Adrenal gland (tissue), 12 donors: ENCODE results near the gene CACTIN. TPM values are rescaled to one million over a fixed set of nuclear protein-coding genes. Genes with fewer than 3 reads are reported as not detected.

Source experiments
- DNase-seq, 7 donors: peaks; one replicate each; pipeline ENCODE4 v3.0.0-alpha.2; 2019 to 2020
- H3K27ac ChIP-seq, 5 donors: fragments of 200-600 bp; sonication (generic) in 4 of 5; 1 replicate in 3 of 5; 2 replicates in 2 of 5; pipeline versions ENCODE4 v1.5.1 to v1.8.0; 2016 to 2020; ENCODE audit warnings: mild to moderate bottlenecking in 1 of 5
- H3K27me3 ChIP-seq: fragments of 200-600 bp; 2 replicates; pipeline ENCODE4 v1.8.0; 2021
- H3K36me3 ChIP-seq, 2 donors: fragments of 200-600 bp; replicated peaks in 1 of 2; 1 replicate in 1 of 2; 2 replicates in 1 of 2; pipeline versions ENCODE4 v1.5.1 to v1.8.0; 2018 to 2022
- H3K4me1 ChIP-seq, 2 donors: fragments of 200-600 bp; replicated peaks in 1 of 2; 1 replicate in 1 of 2; 2 replicates in 1 of 2; pipeline versions ENCODE4 v1.5.1 to v1.8.0; 2018 to 2021
- H3K4me3 ChIP-seq, 4 donors: fragments of 200-600 bp; sonication (generic) in 3 of 4; one replicate each; pipeline ENCODE4 v1.5.1; 2016 to 2018
- H3K9me3 ChIP-seq, 3 donors: fragments of 200-600 bp; sonication (generic) in 1 of 3; replicated peaks in 1 of 3; 1 replicate in 2 of 3; 2 replicates in 1 of 3; pipeline versions ENCODE4 v1.5.1 to v1.8.0; 2016 to 2021
- POLR2A ChIP-seq, 2 donors: fragments of 450-650 bp; IDR thresholded peaks; one replicate each; pipeline ENCODE4 v1.6.1; 2017; ENCODE audit warnings: antibody characterized with exemption in 2 of 2, mild to moderate bottlenecking in 2 of 2, moderate library complexity in 1 of 2
- WGBS, 4 donors: extraction: QIAGEN DNeasy Blood & Tissue Kit in 2 of 4; methylation state at CpG; one replicate each; pipeline versions ENCODE4 v1.1.5 to v1.1.7; 2013 to 2017; 5-methylcytosine and 5-hydroxymethylcytosine counted together
- intact Hi-C, 2 donors: fragments of 100-400 bp; cut with DNase I; formaldehyde crosslinking; loops; one replicate each; pipeline versions ENCODE4 v1.14.1 to v1.15.0; 2022 to 2023
- polyA plus RNA-seq, 3 donors: library from polyadenylated mRNA; stranded (reverse); fragments of 200-250 nt in 2 of 3; fragments of 350-450 nt in 1 of 3; fragmentation: Illumina TruSeq in 1 of 3; extraction: RNeasy Lipid Tissue Mini Kit (QIAGEN cat#74804) in 1 of 3; gene quantifications; one replicate each; pipeline ENCODE4 v1.2.3, GENCODE V29; 2013 to 2014
- total RNA-seq, 9 donors: library from RNA; depleted of rRNA in 4 of 9; stranded (reverse); fragments of >200 nt in 4 of 9; fragments of 120-200 nt in 1 of 9; fragmentation: NEBNext Ultra II Directional in 1 of 9; extraction: Animal tissue kit (Norgen Biotek cat#: 25700) in 1 of 9; gene quantifications; one replicate each; pipeline versions ENCODE4 v1.1.0 to v1.2.4, GENCODE V29; 2013 to 2023
- TF ChIP-seq, protein P1 (sequence below), 6 experiments: fragments of 450-650 bp in 4 of 6; fragments of 200-600 bp in 2 of 6; sonication (generic) in 1 of 6; IDR thresholded peaks; 1 replicate in 5 of 6; 2 replicates in 1 of 6; pipeline versions ENCODE4 v1.5.1 to v1.8.0; 2016 to 2021; ENCODE audit warnings: antibody characterized with exemption in 6 of 6, mild to moderate bottlenecking in 2 of 6, moderate library complexity in 1 of 6
- donor health status: healthy with polysubstance abuse.
- donor health status: Bipolar disorder and iron deficiency.
- donor health status: DM: yes; HTN: yes; CAD: no.
- donor health status: DM: no; HTN: no; CAD: no.
- donor health status: DM: no; HTN: no; CAD: no.
- donor health status: DM: yes; HTN: yes; CAD: no.

The CACTIN gene
- total and polyA plus RNA-seq, 12 donors: 5.0 to 78.4 (median 22.3) TPM

DNA sequence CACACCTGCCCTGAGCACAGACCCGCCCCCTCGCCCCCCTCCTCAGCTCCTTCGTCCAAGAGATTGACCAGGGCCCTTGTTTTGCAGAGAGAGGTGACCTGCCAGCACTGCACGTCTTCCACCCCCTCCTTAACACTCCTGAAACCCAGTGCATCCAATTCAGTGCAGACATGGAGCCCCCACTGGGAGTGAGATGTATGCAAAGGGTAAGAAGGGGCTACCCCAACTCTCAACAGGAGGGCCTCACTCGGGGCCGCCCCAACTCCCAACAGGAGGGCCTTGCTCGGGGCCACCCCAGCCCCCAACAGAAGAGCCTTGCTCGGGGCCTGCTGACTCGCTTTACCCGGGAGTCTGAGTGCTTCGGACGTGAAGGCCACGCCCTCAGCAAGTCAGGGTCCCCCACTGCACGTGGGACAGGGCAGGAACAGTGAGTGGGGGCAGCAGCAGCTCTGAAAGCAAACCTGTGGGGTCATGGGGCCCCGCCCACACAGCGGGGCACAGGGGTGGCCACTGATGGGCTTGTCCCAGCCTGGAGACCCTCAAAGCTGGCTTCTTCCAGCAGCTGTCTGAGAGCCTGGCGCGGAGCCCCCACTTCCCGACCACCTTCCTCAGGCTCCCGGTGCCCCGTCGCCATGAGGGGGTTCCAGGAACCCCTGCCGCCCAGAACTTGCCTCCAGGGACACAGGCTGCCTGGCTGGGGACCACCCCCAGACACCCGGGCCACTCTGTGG lies 5.6 kb downstream of the CACTIN start:
- TF ChIP-seq, protein P1, sequence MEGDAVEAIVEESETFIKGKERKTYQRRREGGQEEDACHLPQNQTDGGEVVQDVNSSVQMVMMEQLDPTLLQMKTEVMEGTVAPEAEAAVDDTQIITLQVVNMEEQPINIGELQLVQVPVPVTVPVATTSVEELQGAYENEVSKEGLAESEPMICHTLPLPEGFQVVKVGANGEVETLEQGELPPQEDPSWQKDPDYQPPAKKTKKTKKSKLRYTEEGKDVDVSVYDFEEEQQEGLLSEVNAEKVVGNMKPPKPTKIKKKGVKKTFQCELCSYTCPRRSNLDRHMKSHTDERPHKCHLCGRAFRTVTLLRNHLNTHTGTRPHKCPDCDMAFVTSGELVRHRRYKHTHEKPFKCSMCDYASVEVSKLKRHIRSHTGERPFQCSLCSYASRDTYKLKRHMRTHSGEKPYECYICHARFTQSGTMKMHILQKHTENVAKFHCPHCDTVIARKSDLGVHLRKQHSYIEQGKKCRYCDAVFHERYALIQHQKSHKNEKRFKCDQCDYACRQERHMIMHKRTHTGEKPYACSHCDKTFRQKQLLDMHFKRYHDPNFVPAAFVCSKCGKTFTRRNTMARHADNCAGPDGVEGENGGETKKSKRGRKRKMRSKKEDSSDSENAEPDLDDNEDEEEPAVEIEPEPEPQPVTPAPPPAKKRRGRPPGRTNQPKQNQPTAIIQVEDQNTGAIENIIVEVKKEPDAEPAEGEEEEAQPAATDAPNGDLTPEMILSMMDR (IDR thresholded peaks at IDR 0.05): no peak
- no peak for TF ChIP-seq POLR2A (IDR thresholded peaks at IDR 0.05)
- H3K27me3 ChIP-seq: no peaks in the 10 kb centered on the region
- DNase-seq: no peak
- intact Hi-C loops: loop anchor here in 1 of 2 donors (10.0 kb wide), 1 partner anchor 306 kb away; no protein-coding TSS in a partner anchor
- peaks cover 0 to 15% of the 10 kb centered on the region in 2 donors for H3K36me3 ChIP-seq
- H3K4me1 ChIP-seq: peaks cover 6 to 23% of the 10 kb centered on the region in 2 donors
- H3K4me3 ChIP-seq: no peak overlapping the region
- no peak overlapping the region for H3K27ac ChIP-seq
- 78 to 86% (median 86%) methylated on average over 6 to 24 of the region's 24 CpGs for WGBS, 4 donors
- no peaks in the 10 kb centered on the region for H3K9me3 ChIP-seq

DNA sequence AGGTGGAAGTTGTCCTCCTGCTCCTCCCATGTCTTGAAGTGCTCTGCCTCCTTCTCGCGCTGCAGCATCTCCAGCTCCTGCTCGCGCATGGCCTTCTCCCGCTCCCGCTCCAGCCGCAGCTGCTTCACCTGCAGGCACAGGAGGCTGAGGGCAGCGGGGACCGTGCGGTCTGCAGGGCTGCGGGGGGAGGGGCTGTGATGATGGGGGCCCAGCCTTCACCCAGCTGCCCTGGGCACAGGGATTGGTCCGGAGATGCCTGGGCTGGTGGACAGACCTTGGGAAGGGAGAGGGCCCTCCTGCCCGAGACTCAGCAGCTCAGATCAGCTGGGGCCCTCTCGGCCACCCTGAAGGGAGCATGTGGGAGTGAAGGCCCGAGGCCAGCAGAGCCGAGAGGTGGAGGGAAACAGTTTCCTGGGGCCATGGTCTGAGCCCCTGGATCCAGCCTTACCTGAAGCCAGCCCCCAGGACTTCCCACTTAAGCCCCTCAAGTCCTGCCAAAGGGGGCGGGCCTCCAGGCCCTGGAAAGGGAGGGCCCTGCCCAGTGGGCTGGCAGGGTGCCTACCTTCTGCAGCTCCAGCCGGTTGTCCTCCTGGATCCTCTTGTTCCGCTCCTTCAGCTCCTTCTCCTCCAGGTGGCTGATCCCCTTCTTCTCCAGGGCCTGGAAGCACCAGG lies 6.3 kb downstream of the CACTIN start:
- peaks cover 0 to 15% of the 10 kb centered on the region in 2 donors for H3K36me3 ChIP-seq
- no peak for TF ChIP-seq POLR2A (IDR thresholded peaks at IDR 0.05)
- TF ChIP-seq, protein P1 (IDR thresholded peaks at IDR 0.05): no peak
- intact Hi-C loops: loop anchor here in 1 of 2 donors (10.0 kb wide), 1 partner anchor 305 kb away; no protein-coding TSS in a partner anchor
- H3K4me3 ChIP-seq: no peak overlapping the region
- DNase-seq: no peak
- no peaks in the 10 kb centered on the region for H3K9me3 ChIP-seq
- H3K27ac ChIP-seq: no peak overlapping the region
- WGBS, 4 donors: 72 to 83% (median 80%) methylated on average over 11 to 19 of the region's 19 CpGs
- peaks cover under 1 to 16% of the 10 kb centered on the region in 2 donors for H3K4me1 ChIP-seq
- no peaks in the 10 kb centered on the region for H3K27me3 ChIP-seq

DNA sequence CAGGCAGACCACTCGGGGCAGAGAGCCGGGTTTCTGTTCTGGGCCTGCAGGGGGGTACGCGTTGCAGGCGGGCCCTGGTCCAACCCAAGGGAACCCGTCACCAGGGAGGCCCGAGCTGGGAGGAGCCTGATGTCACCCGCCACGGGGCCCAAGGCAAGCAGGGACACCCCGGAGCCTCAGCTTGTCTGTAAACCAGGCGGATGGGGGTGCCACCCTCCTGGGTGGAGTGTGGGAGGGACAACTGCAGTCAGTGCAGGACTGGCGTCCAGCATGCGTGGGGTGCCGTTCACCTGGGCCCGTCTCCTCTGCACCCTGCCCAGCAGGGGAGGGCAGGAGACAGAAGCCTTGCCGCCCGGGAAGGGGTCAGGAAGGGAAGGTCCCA lies 7.0 kb downstream of the CACTIN start:
- TF ChIP-seq POLR2A (IDR thresholded peaks at IDR 0.05): no peak
- TF ChIP-seq, protein P1 (IDR thresholded peaks at IDR 0.05): no peak
- Histone ChIP-seq H3K9me3 (no peaks in the 10 kb centered on the region), H3K36me3 (peaks cover 0 to 15% of the 10 kb centered on the region in 2 donors), H3K4me3 (no peak overlapping the region), H3K27me3 (no peaks in the 10 kb centered on the region), H3K4me1 (peaks cover 0 to 9% of the 10 kb centered on the region in 2 donors), H3K27ac (no peak overlapping the region)
- intact Hi-C loops: loop anchor here (5.0 to 10.0 kb wide), 2 partner anchors 72 to 305 kb away; no protein-coding TSS in a partner anchor
- no peak for DNase-seq
- WGBS, 4 donors: 81 to 87% (median 83%) methylated on average over 6 to 17 of the region's 17 CpGs
